Large intestine (tissue), 3 donors: ENCODE data around the gene KRTAP10-11. TPM values are rescaled to one million over a fixed set of nuclear protein-coding genes. Genes with fewer than 3 reads are reported as not detected.
"Not testable (repeated sequence)": the region's sequence is repeated elsewhere in the genome, so short reads cannot be mapped to it uniquely, and the experiment has no call there.

Experiments
- DNase-seq, 2 donors: peaks; one replicate each; pipeline versions ENCODE4 v3.0.0 to v3.0.0-alpha.2; 2013
- H3K27ac ChIP-seq: one replicate; pipeline ENCODE4 v1.5.1; 2013; ENCODE audit warnings: low read length
- H3K27me3 ChIP-seq: 2 replicates; pipeline ENCODE4 v1.6.1; 2013; ENCODE audit warnings: low read length; ENCODE audit not compliant: control insufficient read depth, insufficient read depth
- H3K36me3 ChIP-seq: 2 replicates; pipeline ENCODE4 v1.6.1; 2013; ENCODE audit warnings: low read length; ENCODE audit not compliant: control insufficient read depth, insufficient read depth
- H3K4me1 ChIP-seq: one replicate; pipeline ENCODE4 v1.6.1; 2013; ENCODE audit warnings: low read length; ENCODE audit not compliant: control insufficient read depth, insufficient read depth
- H3K4me3 ChIP-seq: one replicate; pipeline ENCODE4 v1.5.1; 2013; ENCODE audit warnings: low read length
- H3K9me3 ChIP-seq: one replicate; pipeline ENCODE4 v1.6.1; 2013; ENCODE audit warnings: mild to moderate bottlenecking, low read depth, low read length, moderate library complexity; ENCODE audit not compliant: control insufficient read depth
- WGBS: methylation state at CpG from one replicate; pipeline ENCODE4 v1.1.5; 2013; ENCODE audit warnings: low lambda C conversion rate; ENCODE audit not compliant: insufficient coverage; 5-methylcytosine and 5-hydroxymethylcytosine counted together
- polyA plus RNA-seq: library from polyadenylated mRNA; unstranded; fragments of 120-200 nt; gene quantifications from one replicate; pipeline ENCODE4 v1.2.1, GENCODE V29; 2013

Gene KRTAP10-11
- polyA plus RNA-seq, 1 donor = not detected

GRCh38 chr21:44686000-44686781, 40.0 kb downstream of the KRTAP10-11 start:
- Histone ChIP-seq H3K36me3 (no peaks in the 10 kb centered on the region), H3K9me3 (no peaks in the 10 kb centered on the region), H3K27me3 (peaks cover 24% of the 10 kb centered on the region), H3K27ac (no peak overlapping the region), H3K4me3 (no peak overlapping the region), H3K4me1 (no peaks in the 10 kb centered on the region)
- WGBS = 0% methylated on average over 1 of the region's 14 CpGs
- DNase-seq = no peak

- no peak for DNase-seq
- peaks cover 24% of the 10 kb centered on the region for H3K27me3 ChIP-seq
- no peaks in the 10 kb centered on the region for H3K36me3 ChIP-seq
- no peaks in the 10 kb centered on the region for H3K9me3 ChIP-seq
- no peak overlapping the region for H3K27ac ChIP-seq
- H3K4me3 ChIP-seq = no peak overlapping the region
- no peaks in the 10 kb centered on the region for H3K4me1 ChIP-seq
- no CpG with 5 or more reads among the region's 25 CpGs for WGBS
These were observed 40.8 kb downstream of the KRTAP10-11 start for GRCh38 chr21:44686843-44687561.

- no peaks in the 10 kb centered on the region for H3K36me3 ChIP-seq
- no peak overlapping the region for H3K4me3 ChIP-seq
- peaks cover 24% of the 10 kb centered on the region for H3K27me3 ChIP-seq
- H3K27ac ChIP-seq = no peak overlapping the region
- H3K9me3 ChIP-seq = no peaks in the 10 kb centered on the region
- H3K4me1 ChIP-seq = no peaks in the 10 kb centered on the region
- no peak for DNase-seq
- no CpG with 5 or more reads among the region's 11 CpGs for WGBS
These were observed 41.5 kb downstream of the KRTAP10-11 start for GRCh38 chr21:44687671-44688070.

- not testable (repeated sequence) for H3K4me1 ChIP-seq, DNase-seq, H3K4me3 ChIP-seq, H3K9me3 ChIP-seq, H3K36me3 ChIP-seq, H3K27ac ChIP-seq
- no CpG with 5 or more reads among the region's 3 CpGs for WGBS
- peaks cover 24% of the 10 kb centered on the region for H3K27me3 ChIP-seq
These were observed 43.5 kb downstream of the KRTAP10-11 start for GRCh38 chr21:44689740-44690139.

- Histone ChIP-seq H3K27ac (no peak overlapping the region), H3K4me3 (no peak overlapping the region), H3K36me3 (no peaks in the 10 kb centered on the region), H3K4me1 (no peaks in the 10 kb centered on the region), H3K27me3 (peaks cover 20% of the 10 kb centered on the region), H3K9me3 (no peaks in the 10 kb centered on the region)
- DNase-seq = no peak
- 86% methylated on average over 2 of the region's 2 CpGs for WGBS
These were observed 45.5 kb downstream of the KRTAP10-11 start for GRCh38 chr21:44691686-44692085.

GRCh38 chr21:44692798-44693512, 46.7 kb downstream of the KRTAP10-11 start:
- 88% methylated on average over 1 of the region's 2 CpGs for WGBS
- Histone ChIP-seq H3K9me3 (no peaks in the 10 kb centered on the region), H3K27ac (no peak overlapping the region), H3K4me3 (no peak overlapping the region), H3K4me1 (no peaks in the 10 kb centered on the region), H3K36me3 (no peaks in the 10 kb centered on the region), H3K27me3 (peaks cover 13% of the 10 kb centered on the region)
- no peak for DNase-seq

- H3K27me3 ChIP-seq = peaks cover 24% of the 10 kb centered on the region
- H3K9me3 ChIP-seq = no peaks in the 10 kb centered on the region
- no CpG with 5 or more reads among the region's 11 CpGs for WGBS
- H3K36me3 ChIP-seq = no peaks in the 10 kb centered on the region
- H3K27ac ChIP-seq = no peak overlapping the region
- no peak overlapping the region for H3K4me3 ChIP-seq
- H3K4me1 ChIP-seq = peaks cover 6% of the 10 kb centered on the region
- DNase-seq = no peak
These were observed 48.6 kb downstream of the KRTAP10-11 start for GRCh38 chr21:44694776-44695175.

- Histone ChIP-seq H3K27ac (no peak overlapping the region), H3K4me1 (peaks cover 6% of the 10 kb centered on the region), H3K9me3 (no peaks in the 10 kb centered on the region), H3K36me3 (no peaks in the 10 kb centered on the region), H3K4me3 (no peak overlapping the region), H3K27me3 (peaks cover 28% of the 10 kb centered on the region)
- DNase-seq = no peak
- no CpG with 5 or more reads among the region's 8 CpGs for WGBS
These were observed 49.0 kb downstream of the KRTAP10-11 start for GRCh38 chr21:44695184-44695583.

- Histone ChIP-seq H3K27me3 (peaks cover 33% of the 10 kb centered on the region), H3K4me3 (no peak overlapping the region), H3K27ac (no peak overlapping the region), H3K9me3 (no peaks in the 10 kb centered on the region), H3K36me3 (no peaks in the 10 kb centered on the region), H3K4me1 (peaks cover 6% of the 10 kb centered on the region)
- 100% methylated on average over 1 of the region's 8 CpGs for WGBS
- no peak for DNase-seq
These were observed 49.4 kb downstream of the KRTAP10-11 start for GRCh38 chr21:44695641-44696040.

GRCh38 chr21:44696572-44696971, 50.4 kb downstream of the KRTAP10-11 start:
- DNase-seq = no peak
- Histone ChIP-seq H3K27ac (no peak overlapping the region), H3K36me3 (no peaks in the 10 kb centered on the region), H3K9me3 (no peaks in the 10 kb centered on the region), H3K4me1 (peaks cover 8% of the 10 kb centered on the region), H3K4me3 (no peak overlapping the region), H3K27me3 (peaks cover 38% of the 10 kb centered on the region)
- no CpG with 5 or more reads among the region's 10 CpGs for WGBS
